A172 (cell line): ENCODE results near the gene AGK. TPM values are rescaled to one million over a fixed set of nuclear protein-coding genes. Genes with fewer than 3 reads are reported as not detected.

Source experiments
- DNase-seq: peaks from one replicate; pipeline ENCODE4 v3.0.0-alpha.2; 2015; ENCODE audit warnings: low spot score
- total RNA-seq: library from RNA; depleted of rRNA; stranded (reverse); fragments of >200 nt; shearing (Covaris generic); gene quantifications from 2 replicates; pipeline ENCODE4 v1.2.3, GENCODE V29; 2014; rRNA removed

The AGK gene
- total RNA-seq = 29.2 and 30.4 TPM in 2 replicates

DNA sequence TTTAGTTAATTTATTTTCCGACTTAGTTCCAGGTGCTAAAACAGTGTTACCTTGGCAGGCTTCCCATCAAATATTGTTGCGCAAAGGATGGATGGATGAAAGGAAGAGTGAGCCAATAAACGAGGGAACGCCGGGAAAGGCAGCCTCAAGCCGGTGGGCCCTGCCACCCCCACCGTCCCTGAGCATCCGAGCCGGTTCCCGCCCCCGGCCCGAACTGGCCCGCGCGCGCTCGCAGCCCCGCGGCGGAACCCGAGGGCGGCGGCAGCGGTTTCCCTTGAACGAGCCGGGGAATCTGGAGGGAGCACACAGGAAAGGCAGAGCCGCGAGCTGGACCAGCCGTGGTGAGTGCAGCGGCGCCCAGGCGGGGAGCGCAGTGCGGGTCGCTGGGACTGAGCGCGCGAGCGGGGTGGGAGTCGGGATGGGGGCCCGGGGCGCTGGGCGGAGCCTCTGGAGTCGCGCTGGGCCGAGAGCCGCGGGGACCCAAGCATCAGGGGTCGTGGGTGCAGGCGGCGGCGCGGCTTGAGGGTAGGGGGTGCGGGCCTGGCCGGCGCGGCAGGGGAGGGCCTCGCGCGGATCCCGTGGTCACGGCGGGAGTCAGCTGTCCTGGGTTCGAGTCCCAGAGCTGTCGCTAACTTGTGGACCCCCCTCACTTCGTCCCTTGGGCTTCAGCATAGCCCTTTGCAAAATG, at the start of gene AGK:
Gene AGK (plus strand): TSS at position 317 of the 688 bp plus-strand sequence. CDS start 4,057 bp downstream, outside the sequence.
- peak; percentile 40 for DNase-seq

DNA sequence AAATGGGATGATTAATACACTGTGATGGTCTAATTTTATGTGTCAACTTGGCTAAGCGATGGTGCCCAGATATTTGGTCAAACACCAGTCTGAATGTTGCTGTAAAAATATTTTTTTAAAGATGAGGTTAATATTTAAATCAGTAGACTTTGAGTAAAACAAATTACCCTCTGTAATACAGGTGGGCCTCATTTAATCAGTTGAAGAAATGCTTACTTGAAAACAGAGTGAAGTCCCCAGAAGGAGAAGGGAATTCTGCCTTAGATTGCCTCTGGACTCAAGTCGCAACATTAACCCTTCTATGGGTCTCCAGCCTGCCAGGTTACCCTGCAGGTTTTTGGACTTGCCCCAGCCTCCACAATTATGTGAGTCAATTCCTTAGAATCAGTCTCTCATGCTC, 49.8 kb upstream of the AGK start:
- no peak for DNase-seq

- no peak for DNase-seq
Observed at GRCh38 chr7:141511316-141511675, 39.9 kb upstream of the AGK start.

DNA sequence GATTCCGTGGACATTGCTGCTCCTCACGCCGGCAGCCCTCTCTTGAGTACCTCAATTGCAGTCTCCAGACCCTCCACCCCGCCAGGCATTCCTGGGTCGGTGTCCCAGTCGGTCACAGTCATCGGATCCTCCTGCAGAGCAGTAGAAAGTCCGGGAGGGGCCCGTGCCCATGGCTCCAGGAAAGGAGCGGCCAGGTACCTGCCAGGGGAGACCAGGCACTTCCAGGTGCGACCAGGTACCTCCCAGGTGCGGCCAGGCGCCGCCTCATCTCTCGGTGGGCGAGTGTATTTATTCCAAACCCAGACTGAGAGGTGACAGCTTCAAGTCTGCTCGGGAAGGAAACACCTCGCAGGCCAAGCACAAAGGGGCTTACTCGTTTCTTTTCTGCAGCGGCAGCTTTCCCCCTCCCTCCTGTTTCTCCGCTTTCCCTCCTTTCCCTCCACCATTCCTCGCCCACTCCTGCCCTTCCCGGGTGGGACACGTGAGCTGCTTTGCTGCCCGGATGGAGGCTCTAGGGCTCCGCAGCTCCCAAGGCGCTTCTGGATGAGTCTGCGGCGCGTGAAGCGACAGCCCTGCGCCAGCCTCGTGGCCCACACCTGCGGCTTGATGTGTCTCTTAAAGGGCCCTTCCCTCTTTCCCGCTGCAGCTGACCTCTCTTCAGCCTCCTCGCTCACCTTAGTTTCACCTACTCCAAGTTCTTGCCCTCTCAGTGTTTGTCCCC, 39.4 kb upstream of the AGK start:
- no peak for DNase-seq

DNA sequence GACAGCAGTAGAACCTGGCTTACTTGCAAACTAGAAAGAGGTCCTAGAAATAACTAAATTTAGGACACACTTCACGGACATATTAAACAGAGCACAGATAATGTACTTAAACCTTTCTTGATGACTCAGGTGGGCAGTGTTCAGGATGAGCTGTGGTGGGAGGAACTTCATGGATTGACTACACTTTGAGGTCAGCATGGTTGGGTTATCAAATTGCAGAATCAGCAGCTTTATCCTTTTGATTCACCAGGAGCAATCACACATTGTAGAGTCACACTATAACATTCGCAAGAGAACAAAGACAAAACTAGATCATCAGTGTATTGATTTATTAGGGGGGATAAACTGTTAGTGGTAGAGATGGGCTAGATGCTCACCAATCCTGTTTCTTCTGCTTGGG, 38.6 kb upstream of the AGK start:
- no peak for DNase-seq

DNA sequence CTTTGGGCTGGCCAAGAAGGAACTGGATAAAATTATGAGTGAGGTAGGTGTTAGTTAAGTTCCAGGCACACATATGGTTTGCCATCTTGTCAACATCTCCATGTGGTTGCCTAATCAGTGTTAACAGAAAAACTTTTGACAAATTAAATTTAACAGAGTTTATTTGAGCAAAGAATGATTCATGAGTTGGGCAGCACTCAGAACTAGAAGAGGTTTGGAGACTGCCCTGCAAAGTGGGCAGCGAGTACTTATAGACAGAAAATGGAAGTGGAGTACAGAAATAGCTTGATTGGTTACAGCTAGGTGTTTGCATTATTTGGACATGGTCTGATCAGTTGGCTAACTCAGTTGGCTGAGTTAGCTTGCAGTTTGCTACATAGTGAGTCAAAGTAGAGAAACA, 37.5 kb upstream of the AGK start:
- no peak for DNase-seq

DNA sequence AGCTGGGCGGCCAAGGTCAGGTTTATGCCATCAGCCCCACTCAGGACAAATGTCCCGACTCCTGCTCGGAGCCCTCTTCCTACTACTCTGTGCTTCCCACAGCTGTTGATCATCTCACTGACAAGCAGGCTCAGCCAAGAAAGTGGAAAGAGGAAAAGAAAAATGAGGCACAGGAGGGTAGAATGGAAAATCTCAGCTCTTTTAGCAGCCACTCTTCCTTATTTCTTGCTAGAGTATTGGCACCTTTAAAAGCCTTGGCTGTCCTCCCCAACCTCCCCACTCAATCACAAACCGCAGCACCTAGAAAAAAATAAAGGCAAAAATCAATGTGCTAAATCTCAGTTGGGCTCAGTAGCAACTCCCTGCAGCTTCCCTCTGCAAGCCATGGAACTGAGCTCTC, 35.3 kb upstream of the AGK start:
- no peak for DNase-seq

GRCh38 chr7:141519623-141520022, 31.6 kb upstream of the AGK start:
- DNase-seq = no peak

- no peak for DNase-seq
Observed at GRCh38 chr7:141522657-141523342, 28.4 kb upstream of the AGK start.

DNA sequence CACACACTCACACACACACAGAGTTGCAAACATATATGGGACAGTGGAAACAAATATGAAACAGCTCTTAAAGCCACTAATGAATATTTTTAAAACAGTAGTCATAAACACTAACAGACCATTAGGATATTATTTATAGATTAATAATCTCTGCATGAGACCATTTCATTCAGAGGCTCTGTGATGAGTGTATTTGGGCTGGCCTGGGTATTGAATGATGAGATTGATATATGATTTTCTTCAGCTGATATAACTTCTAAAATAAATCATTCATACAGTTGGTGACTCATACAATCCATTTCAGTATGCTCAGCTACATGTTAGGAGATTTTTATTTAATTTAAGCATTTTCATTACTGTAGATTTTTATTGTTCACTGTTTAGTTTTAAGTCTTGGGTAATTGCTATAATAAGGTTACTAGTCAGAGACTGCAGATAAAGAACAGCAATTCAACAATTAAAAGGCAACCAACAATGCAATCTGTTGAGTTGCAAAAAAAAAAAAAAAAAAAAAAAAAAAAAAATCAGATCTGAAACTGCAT, 25.2 kb upstream of the AGK start:
- no peak for DNase-seq

- DNase-seq = no peak
Observed at GRCh38 chr7:141527076-141527475, 24.1 kb upstream of the AGK start.

GRCh38 chr7:141528399-141528798, 22.8 kb upstream of the AGK start:
- DNase-seq = no peak

GRCh38 chr7:141533149-141533949, 17.9 kb upstream of the AGK start:
- peak; percentile 67 for DNase-seq

DNA sequence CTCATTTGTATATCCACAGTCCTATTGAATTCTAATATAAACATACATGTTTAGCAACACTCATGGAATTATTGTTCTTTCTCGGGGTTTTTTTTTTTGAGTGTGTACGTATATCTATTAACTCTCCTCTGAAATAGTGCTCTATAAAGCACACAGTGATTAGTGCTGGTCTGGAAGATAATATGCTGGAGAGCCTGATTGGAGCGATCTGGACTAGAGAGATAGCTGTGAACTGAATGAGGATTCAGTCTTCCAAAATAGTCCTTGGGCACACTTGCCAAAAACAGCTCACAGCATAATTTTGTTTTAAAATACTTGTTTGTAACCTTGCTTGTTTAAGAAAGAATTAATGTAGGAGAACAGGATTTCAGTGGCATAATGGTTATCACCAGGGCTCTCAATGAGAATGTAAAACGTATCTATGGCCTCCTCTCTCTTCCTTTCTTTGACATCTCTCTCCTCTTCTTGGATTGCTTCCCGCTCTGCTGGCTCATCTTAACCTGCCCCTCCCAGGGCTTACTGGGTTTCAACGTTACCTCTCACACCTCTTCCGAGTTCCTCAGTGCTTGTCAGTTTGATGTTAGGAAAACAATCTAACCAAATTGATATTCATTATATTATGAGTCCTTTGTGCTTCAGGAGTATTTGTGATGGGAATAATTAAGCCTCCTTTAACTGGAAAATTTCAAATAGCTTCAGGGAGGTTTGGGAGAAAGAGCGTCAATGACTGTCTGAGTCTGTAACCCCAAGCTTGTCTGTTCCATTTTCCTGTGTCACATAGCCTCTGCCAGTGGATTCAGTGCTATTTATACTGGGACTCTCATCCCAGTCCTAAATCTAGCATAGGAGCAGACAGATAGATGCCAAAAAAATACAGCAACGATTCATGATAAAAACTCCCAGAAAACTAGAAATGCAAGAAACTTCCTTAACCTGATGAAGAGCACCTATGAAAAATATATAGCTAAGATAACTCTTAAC, 16.2 kb upstream of the AGK start:
- DNase-seq = no peak

DNA sequence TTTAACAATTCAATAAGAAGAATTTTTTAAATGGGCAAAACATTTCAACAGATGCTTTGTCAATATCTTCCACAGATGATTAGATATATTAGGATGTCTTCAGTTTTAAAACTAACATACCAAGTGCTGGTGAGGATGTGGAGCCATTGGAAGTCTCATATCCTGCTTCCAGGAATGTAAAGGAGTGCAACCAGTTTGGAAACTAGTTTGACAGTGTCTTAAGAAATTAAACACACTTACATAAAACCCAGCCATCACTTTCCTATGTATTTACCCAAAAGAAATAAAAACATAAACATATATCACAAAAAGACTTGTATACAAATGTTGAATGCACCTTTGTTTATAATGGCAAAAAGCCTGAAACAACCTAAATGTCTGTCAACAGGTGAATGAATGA, 13.3 kb upstream of the AGK start:
- no peak for DNase-seq

DNA sequence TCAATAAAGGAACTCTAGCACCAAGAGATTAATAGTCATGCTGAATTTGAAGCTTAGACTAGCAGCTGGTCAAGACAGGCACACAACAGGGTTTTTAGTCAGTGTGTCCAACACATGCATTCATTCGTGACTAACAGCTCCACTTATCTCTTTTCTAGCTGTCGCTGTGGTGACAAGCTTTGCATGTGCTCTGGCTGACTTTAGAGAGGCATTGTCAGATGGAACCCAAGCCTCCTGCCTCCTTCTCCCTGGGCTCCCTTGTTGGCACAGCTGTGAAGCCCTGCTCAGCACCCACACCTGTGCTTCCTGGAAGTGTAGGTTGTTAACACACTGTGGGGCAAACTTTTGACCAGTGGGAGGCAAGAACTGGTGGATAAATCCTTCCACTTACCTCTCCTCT, 9.8 kb upstream of the AGK start:
- DNase-seq = no peak

DNA sequence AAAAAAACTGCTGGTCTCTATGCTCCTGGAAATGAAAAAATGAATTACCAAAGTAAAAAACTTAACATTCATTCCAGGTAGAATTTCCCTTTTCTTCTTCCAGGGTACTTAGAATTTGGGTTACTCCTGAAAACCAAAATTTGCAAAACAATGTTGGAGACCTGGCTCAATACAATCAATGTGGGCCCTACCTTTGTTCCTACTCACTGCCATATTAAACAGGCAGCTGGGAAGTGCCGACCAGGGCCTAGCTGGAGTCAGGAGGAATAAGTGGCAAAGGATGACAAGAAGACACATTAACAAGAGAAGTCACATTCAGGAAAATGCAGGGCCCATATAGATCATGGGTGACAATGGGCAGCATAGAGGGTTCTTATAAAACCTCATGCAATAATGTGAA, 6.4 kb upstream of the AGK start:
- no peak for DNase-seq

DNA sequence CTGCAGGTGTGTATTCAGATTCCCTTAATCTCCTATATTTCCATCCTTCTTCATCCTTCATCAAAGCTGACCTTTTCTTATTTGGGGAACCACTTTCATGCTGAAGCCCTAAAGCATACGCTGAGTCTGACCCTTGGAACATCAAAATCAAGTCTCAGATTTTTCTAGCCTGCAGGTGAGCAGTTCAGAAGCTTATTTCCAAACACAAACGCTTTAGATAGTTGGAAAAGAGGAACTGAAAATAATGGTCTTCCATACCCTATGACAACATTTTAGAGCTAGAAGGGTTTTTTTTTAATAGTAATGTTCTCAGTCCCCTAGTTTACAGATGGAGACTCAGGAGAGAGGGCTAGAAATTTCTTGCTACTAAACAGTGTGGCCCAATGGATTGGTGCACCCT, 1.6 kb upstream of the AGK start:
- no peak for DNase-seq

- DNase-seq = no peak
Observed at GRCh38 chr7:141550386-141551093, 670 bp upstream of the AGK start.

DNA sequence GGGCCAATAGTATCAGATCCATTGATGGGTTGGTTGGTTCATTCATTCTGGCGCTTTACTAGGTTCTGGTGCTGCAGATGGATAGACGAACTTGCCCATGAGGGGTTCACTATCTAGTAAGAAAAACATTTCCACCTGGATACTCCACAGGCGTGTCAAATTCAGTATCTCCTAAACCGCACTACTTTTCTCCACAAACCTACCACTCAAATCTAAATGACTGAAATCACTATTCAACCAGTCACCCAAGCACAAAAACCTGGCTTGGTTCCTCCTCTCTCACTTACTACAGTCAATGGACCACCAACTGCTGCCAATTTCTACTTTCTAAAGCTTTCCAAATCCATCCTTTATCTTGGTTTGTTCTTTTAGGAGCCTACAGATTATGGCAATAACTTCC, 572 bp downstream of the AGK start:
- no peak for DNase-seq
